HG03432 (cell line): Measurements from ENCODE around the gene CT45A8.
"Not testable (repeated sequence)": the region's sequence is repeated elsewhere in the genome, so short reads cannot be mapped to it uniquely, and the experiment has no call there.

ENCODE experiments used
- ATAC-seq: cut with Tn5 transposase; IDR thresholded peaks from one replicate; pipeline ENCODE4 v1.9.1; 2021; ENCODE audit warnings: mild to moderate bottlenecking, moderate library complexity; ENCODE audit not compliant: unreplicated experiment

The CT45A8 gene, protein sequence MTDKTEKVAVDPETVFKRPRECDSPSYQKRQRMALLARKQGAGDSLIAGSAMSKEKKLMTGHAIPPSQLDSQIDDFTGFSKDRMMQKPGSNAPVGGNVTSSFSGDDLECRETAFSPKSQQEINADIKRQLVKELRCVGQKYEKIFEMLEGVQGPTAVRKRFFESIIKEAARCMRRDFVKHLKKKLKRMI

DNA sequence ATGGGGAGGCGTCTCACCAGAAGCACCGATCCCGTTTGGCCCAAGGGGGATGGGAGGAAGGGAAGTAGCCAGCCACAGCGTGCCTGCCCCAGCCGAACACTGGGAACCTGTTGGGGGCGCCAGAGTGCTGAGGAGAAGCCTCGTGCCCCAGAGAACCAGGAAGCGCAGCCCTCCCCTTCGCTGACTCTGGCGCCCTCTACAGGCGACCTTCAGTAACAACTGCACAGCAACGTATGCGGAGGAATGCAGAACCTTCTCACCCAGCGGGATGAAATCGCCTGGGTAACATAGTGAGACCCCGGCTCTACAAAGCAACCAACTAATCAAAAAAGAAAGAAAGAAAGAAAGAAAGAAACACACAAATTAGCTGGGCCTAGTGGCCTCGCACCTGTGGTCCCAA is at the start of gene CT45A8:
CT45A8 (minus strand) TSS at position 101 of the 400 bp plus-strand sequence. CDS start 3,755 bp downstream, outside the sequence.
- ATAC-seq: not testable (repeated sequence)

DNA sequence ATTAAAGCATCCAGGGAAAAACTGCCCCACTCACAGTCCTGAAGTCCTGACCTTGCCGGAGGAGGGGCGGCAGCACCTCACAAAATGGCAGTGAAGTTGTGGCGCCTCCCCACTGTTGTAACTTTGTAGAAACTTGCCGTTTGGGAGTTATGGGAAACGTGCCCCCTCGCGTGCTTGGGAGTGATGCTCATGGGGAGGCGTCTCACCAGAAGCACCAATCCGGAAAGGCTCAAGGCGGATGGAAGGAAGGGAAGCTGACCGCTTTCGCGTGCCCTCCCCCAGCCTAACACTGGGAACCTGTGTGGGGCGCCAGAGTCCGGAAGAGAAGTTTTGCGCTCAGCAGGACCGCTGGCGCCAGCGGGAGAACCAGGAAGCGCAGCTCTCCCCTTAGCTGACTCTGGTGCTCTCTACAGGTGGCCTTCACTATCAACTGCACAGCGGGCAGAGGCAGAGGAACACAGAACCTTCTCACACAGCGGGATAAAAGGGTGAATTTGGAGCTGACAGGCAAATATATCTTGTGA is 39.0 kb upstream of the CT45A8 start, which contains the start of the genes CT45A10 and SAGE1:
CT45A10 (minus strand) TSS at position 151 of the 524 bp plus-strand sequence. CDS start 8,100 bp downstream, outside the sequence.
SAGE1 (plus strand) TSS at position 423 of the 524 bp plus-strand sequence. CDS start 2,527 bp downstream, outside the sequence.
- no peak for ATAC-seq

DNA sequence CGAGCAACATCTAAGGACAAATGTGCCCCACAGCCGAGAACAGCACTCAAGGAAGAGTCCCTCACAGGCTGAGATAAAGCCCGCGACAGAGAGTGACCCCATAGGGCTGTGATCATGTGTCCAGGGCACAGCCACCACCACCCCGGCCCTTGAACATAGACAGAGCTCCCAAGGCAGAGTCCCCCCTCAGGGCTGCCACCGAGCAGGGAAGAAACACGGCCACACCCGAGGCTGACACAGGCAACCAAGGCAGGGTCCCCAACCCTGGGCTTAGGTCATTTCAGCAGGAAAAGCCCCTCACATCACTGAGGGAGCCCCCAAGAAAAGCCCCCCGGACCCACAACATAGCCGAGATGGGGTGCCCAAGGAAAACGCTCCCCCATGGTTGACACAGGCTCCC is 38.4 kb upstream of the CT45A8 start:
- no peak for ATAC-seq

DNA sequence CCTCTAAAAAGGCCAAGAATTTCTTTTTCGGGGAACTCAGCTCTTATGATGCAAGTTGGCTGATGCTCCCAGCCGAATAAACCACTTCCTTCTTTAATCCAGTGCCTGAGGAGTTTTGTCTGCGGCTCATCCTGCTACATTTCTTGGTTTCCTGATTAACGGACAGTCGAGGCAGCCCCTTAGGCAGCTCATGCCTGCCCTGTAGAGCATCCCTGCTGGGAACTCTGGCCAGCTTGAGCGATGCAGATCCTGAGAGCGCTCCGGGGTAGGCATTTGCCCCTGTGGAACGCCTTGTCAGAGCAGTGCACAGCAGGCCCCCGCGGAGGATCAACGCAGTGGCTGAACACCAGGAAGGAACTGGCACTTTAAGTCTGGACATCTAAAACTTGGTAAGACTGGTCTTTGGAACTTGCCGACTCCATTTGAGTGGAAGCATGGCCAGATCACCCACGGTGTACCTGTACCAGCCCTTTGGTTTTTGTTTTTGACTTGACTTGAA is 35.8 kb upstream of the CT45A8 start:
- ATAC-seq: no peak

DNA sequence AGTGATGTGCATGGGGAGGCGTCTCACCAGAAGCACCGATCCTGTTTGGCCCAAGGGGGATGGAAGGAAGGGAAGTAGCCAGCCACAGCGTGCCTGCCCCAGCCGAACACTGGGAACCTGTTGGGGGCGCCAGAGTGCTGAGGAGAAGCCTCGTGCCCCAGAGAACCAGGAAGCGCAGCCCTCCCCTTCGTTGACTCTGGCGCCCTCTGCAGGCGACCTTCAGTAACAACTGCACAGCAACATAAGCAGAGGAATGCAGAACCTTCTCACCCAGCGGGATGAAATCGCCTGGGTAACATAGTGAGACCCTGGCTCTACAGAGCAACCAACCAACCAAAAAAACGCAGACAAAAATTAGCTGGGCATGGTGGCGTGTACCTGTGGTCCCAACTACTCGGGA is 34.6 kb upstream of the CT45A8 start:
- ATAC-seq: not testable (repeated sequence)

DNA sequence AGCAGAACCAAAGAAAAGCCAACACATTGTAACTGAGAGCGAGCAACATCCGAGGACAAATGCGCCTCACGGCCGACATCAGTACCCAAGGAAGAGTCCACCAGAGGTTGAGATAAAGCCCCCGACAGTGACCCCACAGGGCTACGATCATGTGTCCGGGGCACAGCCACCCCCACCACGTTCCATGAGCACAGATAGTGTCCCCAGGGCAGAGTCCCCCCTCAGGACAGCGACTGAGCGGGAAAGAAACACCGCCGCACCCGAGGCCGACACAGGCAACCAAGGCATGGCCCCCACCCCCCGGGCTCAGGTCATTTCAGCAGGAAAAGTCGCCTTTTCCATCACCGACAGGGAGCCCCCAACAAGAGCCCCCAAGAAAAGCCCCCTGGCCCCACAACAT is 33.9 kb upstream of the CT45A8 start:
- ATAC-seq: not testable (repeated sequence)

DNA sequence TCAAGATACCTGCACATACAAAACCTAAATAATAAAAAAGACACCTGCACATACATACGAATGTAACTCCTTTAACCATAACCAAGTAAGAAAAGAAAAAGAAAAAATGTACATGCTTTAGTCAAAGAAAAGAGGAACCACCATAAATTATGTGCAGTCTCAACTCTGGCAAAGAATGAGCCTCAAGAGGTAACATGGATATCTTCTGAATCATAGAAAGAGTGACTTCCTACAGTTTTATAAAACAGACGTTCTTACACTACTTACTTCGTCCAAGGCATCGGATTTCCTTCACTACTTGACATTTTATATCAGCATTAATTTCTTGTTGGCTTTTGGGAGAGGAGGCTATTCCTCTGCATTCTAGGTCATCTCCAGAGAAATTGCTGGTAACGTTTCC is 28.4 kb upstream of the CT45A8 start:
- ATAC-seq: not testable (repeated sequence)

DNA sequence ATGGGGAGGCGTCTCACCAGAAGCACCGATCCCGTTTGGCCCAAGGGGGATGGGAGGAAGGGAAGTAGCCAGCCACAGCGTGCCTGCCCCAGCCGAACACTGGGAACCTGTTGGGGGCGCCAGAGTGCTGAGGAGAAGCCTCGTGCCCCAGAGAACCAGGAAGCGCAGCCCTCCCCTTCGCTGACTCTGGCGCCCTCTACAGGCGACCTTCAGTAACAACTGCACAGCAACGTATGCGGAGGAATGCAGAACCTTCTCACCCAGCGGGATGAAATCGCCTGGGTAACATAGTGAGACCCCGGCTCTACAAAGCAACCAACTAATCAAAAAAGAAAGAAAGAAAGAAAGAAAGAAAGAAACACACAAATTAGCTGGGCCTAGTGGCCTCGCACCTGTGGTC is 17.4 kb upstream of the CT45A8 start, which contains the start of gene CT45A9:
CT45A9 (minus strand) TSS at position 101 of the 400 bp plus-strand sequence. CDS start 3,751 bp downstream, outside the sequence.
- ATAC-seq: not testable (repeated sequence)

DNA sequence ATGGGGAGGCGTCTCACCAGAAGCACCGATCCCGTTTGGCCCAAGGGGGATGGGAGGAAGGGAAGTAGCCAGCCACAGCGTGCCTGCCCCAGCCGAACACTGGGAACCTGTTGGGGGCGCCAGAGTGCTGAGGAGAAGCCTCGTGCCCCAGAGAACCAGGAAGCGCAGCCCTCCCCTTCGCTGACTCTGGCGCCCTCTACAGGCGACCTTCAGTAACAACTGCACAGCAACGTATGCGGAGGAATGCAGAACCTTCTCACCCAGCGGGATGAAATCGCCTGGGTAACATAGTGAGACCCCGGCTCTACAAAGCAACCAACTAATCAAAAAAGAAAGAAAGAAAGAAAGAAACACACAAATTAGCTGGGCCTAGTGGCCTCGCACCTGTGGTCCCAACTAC is 17.2 kb downstream of the CT45A8 start, which contains the start of gene CT45A7:
CT45A7 (minus strand) TSS at position 101 of the 400 bp plus-strand sequence. CDS start 3,747 bp downstream, outside the sequence.
- not testable (repeated sequence) for ATAC-seq

DNA sequence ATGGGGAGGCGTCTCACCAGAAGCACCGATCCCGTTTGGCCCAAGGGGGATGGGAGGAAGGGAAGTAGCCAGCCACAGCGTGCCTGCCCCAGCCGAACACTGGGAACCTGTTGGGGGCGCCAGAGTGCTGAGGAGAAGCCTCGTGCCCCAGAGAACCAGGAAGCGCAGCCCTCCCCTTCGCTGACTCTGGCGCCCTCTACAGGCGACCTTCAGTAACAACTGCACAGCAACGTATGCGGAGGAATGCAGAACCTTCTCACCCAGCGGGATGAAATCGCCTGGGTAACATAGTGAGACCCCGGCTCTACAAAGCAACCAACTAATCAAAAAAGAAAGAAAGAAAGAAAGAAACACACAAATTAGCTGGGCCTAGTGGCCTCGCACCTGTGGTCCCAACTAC is 34.4 kb downstream of the CT45A8 start, which contains the start of gene CT45A2:
CT45A2 (minus strand) TSS at position 101 of the 400 bp plus-strand sequence. CDS start 3,747 bp downstream, outside the sequence.
- ATAC-seq: not testable (repeated sequence)

DNA sequence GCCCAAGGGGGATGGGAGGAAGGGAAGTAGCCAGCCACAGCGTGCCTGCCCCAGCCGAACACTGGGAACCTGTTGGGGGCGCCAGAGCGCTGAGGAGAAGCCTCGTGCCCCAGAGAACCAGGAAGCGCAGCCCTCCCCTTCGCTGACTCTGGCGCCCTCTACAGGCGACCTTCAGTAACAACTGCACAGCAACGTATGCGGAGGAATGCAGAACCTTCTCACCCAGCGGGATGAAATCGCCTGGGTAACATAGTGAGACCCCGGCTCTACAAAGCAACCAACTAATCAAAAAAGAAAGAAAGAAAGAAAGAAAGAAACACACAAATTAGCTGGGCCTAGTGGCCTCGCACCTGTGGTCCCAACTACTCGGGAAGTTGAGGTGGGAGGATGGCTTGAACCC is 51.7 kb downstream of the CT45A8 start, which contains the start of gene CT45A6:
CT45A6 (minus strand) TSS at position 101 of the 400 bp plus-strand sequence. CDS start 3,794 bp downstream, outside the sequence.
- ATAC-seq: not testable (repeated sequence)
